ENCODE measurements around the gene OR2T8.

DNA sequence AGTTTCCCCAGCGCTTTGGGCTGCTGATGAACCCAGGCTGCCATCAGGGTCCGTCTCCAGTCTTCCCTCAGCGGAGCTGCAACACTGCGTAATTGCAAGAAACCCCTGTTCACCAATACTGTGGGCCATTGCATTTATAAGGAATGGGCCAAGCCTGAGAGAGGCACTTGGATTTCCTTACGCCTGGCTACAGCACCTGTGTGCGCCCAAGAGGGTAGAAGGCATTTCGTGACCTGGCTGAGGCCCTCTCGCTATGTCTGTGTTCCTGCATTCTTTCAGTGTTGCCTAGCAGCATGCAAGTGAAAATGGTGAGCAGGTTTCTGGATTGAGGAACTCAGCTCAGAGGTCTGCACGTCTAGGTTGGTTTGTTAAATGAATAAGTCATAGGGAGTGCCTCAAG is 36.7 kb upstream of the OR2T8 start:
- TF ChIP-seq POLR2A (IDR thresholded peaks at IDR 0.05), result no peak
- TF ChIP-seq, protein P1, sequence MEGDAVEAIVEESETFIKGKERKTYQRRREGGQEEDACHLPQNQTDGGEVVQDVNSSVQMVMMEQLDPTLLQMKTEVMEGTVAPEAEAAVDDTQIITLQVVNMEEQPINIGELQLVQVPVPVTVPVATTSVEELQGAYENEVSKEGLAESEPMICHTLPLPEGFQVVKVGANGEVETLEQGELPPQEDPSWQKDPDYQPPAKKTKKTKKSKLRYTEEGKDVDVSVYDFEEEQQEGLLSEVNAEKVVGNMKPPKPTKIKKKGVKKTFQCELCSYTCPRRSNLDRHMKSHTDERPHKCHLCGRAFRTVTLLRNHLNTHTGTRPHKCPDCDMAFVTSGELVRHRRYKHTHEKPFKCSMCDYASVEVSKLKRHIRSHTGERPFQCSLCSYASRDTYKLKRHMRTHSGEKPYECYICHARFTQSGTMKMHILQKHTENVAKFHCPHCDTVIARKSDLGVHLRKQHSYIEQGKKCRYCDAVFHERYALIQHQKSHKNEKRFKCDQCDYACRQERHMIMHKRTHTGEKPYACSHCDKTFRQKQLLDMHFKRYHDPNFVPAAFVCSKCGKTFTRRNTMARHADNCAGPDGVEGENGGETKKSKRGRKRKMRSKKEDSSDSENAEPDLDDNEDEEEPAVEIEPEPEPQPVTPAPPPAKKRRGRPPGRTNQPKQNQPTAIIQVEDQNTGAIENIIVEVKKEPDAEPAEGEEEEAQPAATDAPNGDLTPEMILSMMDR (IDR thresholded peaks at IDR 0.05), result no peak
